Retina (tissue), 1 donor: ENCODE results near the gene SMARCA1.
"Not testable (repeated sequence)": the region's sequence is repeated elsewhere in the genome, so short reads cannot be mapped to it uniquely, and the experiment has no call there.

Experiments used
- DNase-seq: peaks from one replicate; pipeline ENCODE4 v3.0.0-alpha.2; 2016

Gene SMARCA1, protein sequence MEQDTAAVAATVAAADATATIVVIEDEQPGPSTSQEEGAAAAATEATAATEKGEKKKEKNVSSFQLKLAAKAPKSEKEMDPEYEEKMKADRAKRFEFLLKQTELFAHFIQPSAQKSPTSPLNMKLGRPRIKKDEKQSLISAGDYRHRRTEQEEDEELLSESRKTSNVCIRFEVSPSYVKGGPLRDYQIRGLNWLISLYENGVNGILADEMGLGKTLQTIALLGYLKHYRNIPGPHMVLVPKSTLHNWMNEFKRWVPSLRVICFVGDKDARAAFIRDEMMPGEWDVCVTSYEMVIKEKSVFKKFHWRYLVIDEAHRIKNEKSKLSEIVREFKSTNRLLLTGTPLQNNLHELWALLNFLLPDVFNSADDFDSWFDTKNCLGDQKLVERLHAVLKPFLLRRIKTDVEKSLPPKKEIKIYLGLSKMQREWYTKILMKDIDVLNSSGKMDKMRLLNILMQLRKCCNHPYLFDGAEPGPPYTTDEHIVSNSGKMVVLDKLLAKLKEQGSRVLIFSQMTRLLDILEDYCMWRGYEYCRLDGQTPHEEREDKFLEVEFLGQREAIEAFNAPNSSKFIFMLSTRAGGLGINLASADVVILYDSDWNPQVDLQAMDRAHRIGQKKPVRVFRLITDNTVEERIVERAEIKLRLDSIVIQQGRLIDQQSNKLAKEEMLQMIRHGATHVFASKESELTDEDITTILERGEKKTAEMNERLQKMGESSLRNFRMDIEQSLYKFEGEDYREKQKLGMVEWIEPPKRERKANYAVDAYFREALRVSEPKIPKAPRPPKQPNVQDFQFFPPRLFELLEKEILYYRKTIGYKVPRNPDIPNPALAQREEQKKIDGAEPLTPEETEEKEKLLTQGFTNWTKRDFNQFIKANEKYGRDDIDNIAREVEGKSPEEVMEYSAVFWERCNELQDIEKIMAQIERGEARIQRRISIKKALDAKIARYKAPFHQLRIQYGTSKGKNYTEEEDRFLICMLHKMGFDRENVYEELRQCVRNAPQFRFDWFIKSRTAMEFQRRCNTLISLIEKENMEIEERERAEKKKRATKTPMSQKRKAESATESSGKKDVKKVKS

DNA sequence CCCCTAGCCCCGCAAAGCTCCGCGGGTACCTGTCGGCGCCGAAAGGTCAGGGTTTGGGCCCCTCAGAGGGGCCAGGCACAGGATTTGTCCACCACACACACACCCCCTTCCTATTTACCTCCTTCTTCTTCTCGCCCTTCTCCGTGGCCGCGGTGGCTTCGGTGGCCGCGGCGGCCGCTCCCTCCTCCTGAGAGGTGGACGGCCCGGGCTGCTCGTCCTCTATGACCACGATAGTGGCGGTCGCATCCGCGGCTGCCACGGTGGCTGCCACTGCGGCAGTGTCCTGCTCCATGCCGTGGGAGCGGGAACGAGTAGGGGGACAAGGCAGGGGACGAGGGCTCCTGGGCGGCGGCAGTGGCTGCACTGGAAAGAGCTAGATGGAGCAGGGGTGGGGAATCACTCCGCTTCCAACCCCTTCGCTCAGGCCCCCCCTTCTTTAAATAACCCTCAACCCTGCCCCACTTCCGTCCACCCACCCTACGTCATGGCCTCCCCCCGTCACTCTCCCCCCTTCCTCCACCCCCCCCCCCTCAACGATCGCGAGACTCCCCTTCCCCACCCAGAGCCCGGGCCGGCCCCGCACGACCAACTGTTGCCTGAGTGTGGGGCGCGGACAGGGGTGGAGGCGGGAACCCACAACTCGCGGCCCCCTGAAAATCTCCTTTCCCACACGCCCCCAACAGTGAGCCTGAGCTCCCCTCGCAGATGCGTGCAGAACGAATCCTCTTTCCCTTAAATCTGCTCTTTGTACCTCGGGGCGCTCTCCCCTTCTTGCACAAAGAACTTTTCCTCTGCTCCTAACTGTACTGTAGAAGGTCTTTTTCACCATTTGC, at the start of gene SMARCA1:
SMARCA1 (minus strand) TSS at position 412 of the 833 bp plus-strand sequence; CDS start at position 292, 120 bp downstream.
- DNase-seq = peak; percentile 80

DNA sequence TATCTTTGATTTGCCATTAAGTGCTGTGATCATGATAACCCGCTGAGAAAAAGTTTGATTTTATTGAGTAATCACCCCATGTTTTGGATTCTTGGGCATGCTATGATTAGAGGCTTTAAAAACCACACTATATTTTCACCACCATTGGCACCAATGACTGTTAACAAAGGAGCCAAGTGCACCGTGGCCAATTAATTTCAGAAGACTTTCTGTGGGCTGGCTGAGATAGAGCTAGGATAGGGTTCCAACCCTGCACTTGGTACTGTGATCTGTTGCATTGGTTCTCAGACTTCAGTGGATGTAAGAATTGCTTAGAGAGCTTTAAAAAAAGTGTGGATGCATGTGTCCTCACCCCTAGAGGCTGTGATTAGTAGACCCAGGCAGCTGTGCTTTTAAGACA, 49.1 kb upstream of the SMARCA1 start:
- no peak for DNase-seq

GRCh38 chrX:129568349-129568748, 45.1 kb upstream of the SMARCA1 start:
- no peak for DNase-seq

- no peak for DNase-seq
These were observed 42.8 kb upstream of the SMARCA1 start for GRCh38 chrX:129566073-129566472.

GRCh38 chrX:129565046-129565650, 41.9 kb upstream of the SMARCA1 start:
- DNase-seq = no peak

GRCh38 chrX:129564345-129564744, 41.1 kb upstream of the SMARCA1 start:
- not testable (repeated sequence) for DNase-seq

DNA sequence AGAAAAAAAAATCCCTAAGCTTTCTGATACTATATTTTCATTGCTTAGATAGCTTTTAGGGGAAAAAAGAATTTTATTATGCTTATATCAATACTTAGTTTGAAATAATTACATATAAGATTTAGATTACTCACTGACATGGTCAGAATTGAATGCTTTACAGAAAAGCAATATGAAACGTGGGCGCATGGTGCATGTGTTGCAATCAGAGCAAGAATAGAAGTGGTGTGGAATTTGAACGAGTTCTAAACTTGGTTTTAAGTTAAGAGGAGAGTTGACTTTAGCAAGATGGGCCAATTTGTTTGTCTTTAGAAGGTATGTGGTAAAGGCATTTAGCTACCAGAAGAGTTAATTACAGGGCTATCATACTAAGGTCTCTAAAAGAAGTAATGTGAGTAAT, 38.2 kb upstream of the SMARCA1 start:
- no peak for DNase-seq

- no peak for DNase-seq
These were observed 36.5 kb upstream of the SMARCA1 start for GRCh38 chrX:129559783-129560182.

- DNase-seq = no peak
These were observed 34.7 kb upstream of the SMARCA1 start for GRCh38 chrX:129557844-129558480.

DNA sequence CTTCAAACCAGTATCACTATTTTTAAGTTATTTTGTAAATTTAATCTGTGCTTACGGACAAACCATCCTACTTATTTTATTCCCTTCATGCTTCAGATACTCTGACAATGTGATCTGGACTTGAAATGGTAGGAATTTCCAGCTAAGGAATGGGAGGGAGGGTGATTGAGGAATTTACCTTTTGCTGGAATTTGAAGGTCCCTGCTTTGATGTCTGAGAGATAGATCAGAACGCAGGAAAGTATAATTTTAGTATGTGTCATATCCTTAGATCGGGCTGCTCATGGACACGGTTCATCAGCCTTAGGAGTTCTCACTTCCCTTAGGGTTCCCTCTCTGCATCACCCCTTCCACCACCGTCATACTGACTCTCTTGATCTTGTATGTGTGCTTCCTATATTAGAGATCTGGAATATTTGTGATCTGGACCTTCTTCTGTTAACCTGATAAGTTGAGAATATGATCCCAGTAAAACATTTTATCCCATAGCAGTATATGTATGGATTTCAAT, 33.6 kb upstream of the SMARCA1 start:
- DNase-seq = no peak

GRCh38 chrX:129554816-129555215, 31.5 kb upstream of the SMARCA1 start:
- not testable (repeated sequence) for DNase-seq

- DNase-seq = no peak
These were observed 30.5 kb upstream of the SMARCA1 start for GRCh38 chrX:129553619-129554288.

DNA sequence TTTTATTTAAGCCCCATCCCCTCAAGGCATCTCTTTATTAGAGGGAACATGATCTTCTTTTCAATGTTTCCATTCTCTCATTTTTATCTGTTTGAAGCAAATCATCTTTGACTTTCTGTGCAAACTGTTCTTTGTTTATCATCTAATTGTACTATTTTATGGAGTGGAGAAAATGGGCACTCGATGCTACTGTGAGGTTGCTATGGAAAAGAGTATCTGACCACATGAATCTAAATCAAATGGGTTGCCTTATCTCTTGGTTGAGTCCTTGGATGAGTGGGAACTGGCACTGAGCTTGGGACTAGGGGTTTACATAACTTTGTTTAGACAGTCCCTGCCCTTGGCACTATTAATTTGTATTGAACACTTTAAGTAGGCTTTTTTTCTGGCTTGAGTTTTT, 25.8 kb upstream of the SMARCA1 start:
- DNase-seq = no peak

- no peak for DNase-seq
These were observed 22.1 kb upstream of the SMARCA1 start for GRCh38 chrX:129545408-129545807.

DNA sequence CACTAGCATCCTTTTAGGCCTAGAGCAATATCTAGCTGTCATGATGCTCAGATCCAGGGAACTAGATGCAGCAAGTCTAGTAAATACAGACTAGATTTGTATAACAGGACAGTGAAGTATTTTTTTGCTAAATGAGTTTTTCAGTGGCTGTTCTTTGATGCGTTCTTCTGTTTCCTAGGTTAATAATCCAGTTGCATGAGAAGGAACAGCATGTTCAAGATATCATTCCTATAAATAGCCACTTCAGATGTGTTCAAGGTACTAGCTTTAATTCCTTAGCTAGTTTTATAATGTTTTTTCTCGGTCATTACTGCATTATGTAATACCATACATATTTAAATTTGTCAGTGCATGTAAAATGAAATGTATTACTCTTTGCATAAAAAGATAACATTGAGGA, 21.5 kb upstream of the SMARCA1 start:
- no peak for DNase-seq

- peak; percentile 30 for DNase-seq
These were observed 17.5 kb upstream of the SMARCA1 start for GRCh38 chrX:129540722-129541184.

DNA sequence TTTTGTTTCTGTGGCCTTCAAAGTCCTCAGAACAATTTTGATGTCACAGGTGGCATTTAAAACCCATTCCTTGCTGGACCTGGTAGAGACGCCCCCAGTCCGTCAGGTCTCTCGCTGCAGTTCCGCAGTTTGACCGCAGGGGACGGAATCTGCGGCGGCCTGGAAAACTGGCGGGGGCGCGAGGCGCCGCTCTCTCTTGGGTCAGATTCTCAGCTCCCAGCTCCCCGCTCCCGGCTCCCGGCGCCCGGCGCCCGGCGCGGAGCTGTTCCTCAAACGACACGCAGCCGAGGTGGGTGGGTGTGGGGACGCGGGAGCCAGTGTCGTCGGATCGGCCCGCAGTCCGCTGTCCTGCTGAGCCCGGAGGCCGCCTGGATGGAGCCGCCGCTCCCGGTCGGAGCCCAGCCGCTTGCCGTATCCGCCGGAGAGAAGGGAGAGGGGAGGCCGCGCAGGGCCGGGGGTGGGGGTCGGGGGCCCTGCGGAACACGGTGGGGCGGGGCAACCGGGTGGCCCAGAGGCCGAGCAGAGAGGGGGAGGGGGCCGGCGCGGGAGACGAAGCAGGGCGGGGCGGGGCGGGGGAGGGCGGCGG, 16.9 kb upstream of the SMARCA1 start, which contains the start of gene OCRL:
OCRL (plus strand) TSS at position 192 of the 586 bp plus-strand sequence; CDS start at position 373, 181 bp downstream.
- DNase-seq = peak; percentile 88

DNA sequence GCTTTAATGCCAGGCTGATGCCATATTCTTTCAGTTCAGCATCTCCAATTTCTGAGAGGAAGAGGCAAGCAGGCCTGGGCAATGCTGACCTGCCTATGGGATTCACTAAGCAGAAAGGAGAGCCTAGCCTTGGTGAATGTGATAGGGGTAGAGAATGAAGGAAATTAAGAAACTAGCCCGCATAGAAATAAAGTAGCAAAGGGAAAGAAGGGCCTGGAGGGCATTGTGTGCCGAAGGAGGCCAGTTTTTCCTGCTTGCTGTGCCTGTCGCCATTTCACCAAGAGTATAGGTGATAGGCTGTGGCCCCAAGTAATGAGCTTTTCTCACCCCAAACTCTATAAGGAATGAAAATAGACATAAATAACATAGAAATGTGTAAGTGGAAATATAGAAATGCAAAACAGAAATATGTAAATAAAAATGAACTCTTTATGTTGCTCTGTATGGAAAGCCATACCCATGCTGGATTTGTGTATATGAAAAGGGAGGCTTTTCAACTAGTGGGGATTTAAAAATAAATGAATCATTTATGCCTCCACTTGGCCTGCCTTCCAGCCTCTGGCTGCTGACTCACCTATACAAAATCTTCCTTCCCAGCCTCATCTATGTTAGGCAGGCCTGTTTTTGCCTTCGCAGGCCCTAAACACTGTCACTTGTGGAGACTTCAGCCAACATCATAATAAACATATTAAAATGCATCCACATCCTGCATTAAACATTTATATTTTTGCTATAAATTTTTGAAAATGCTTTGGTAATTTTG, 11.7 kb upstream of the SMARCA1 start:
- DNase-seq = no peak

GRCh38 chrX:129531132-129531531, 7.8 kb upstream of the SMARCA1 start:
- no peak for DNase-seq
